ENCODE data around the gene FGF11.

GRCh38 chr17:7468804-7469389 is 29.6 kb downstream of the FGF11 start:
- TF ChIP-seq CTCF (IDR thresholded peaks at IDR 0.05), result no peak
- TF ChIP-seq POLR2A (IDR thresholded peaks at IDR 0.05), result no peak
- TF ChIP-seq EP300 (IDR thresholded peaks at IDR 0.05), result no peak

Data from ovary (tissue), 3 donors.